Measurements from ENCODE around the gene MACF1.

MACF1 gene

DNA sequence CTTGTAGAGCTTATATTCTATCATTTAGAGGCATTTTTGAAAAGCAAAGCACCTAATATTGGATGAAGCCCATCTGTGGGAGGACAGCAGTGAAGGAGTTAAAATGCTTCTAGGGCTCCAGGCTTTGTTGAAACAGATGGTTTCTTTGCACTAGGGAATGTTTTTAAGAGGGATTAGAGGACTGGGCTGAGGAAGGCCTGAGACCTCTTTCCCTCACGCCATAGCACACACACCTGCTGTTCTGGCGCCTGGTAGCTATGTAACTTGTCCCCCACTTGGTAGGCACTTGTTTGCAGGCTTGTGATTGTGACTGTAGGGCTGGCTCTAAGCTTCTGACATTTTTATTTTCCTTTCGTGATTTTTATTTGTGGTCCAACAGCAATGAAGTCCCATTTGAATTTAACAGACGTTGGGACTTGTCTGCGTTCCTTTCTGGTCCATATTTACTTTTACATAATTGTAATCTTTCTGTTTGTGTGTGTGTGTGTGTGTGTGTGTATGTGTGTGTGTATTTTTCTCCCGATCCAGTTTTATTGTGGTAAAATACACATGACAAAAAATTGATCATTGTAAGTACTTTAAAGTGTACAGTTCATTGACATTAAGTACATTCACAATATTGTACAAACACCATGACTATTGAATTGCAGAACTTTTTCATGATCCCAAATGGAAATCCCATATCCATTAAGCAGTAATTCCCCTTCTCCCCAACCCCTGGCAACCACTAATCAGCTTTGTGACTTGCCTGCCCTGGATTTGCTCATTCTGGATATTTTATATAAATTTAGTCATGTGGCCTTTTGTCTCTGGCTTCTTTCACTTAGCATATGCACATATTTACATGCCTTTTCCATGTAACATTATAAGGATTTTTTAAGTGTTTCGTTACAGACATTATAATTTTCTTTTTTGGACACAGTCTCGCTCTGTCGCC is 33.5 kb upstream of the MACF1 start:
- DNase-seq (ENCODE audit: low spot score) = no peak
- Histone ChIP-seq H3K27ac (no peak overlapping the region), H3K4me3 (no peak overlapping the region)
- TF ChIP-seq, protein P1, sequence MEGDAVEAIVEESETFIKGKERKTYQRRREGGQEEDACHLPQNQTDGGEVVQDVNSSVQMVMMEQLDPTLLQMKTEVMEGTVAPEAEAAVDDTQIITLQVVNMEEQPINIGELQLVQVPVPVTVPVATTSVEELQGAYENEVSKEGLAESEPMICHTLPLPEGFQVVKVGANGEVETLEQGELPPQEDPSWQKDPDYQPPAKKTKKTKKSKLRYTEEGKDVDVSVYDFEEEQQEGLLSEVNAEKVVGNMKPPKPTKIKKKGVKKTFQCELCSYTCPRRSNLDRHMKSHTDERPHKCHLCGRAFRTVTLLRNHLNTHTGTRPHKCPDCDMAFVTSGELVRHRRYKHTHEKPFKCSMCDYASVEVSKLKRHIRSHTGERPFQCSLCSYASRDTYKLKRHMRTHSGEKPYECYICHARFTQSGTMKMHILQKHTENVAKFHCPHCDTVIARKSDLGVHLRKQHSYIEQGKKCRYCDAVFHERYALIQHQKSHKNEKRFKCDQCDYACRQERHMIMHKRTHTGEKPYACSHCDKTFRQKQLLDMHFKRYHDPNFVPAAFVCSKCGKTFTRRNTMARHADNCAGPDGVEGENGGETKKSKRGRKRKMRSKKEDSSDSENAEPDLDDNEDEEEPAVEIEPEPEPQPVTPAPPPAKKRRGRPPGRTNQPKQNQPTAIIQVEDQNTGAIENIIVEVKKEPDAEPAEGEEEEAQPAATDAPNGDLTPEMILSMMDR (IDR thresholded peaks at IDR 0.05) = no peak

DNA sequence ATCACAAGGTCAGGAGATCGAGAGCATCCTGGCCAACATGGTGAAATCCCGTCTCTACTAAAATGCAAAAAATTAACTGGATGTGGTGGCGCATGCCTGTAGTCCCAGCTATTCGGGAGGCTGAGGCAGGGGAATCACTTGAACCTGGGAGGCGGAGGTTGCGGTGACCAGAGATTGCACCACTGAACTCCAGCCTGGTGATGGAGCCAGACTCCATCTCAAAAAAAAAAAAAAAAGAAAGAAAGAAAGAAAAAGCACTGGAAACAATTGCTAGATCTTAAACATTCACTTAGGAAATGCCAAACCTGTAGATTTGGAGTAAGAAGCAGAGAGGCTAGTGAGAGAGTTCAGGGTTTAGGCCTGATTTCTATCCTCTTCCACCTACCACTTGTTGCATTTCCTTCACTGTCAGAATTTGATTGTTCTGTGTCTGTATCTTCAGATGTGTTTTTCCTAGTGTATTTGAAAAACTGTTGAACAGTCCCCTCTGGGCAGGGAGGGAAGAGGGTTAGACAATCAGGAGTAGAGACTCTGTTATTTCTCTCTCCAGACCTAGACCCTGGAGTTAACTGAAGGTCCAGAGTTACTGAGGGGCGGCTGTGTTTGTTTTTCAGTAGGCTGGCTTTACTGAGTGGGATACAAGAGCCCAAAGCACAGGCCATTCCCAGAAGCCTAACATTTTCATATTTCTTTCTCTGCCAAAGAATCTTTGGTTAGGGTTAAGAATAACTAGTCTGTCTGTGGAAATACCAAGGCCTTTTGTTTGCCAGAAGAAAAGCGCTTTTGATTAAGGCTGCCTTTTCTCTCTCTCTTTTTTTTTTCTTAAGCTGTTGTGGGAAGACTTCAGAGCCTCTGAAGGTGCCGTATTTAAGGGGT is 31.1 kb upstream of the MACF1 start:
- Histone ChIP-seq H3K27ac (peak overlapping the region; percentile 60 to 77), H3K4me3 (peak overlapping the region; percentile 1)
- DNase-seq (ENCODE audit: low spot score) = no peak
- TF ChIP-seq, protein P1 (IDR thresholded peaks at IDR 0.05) = no peak

DNA sequence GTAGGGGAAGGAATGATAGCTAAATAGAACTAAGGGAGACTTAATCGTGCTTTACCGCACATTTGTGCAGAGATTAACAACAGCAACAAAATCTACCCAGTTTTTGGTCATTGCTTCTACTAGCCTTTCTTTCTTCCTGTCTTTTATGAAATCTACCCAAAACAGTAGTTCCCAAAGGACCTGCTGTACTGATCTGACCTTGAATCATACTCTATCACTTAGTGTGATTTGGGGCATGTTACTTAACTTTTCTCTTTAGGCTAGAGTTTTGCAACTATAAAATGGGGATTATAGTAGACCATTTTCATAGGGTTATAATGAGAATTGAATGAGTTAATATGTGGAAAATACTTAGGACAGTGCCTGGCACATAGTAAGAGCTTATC is 30.5 kb upstream of the MACF1 start:
- TF ChIP-seq, protein P1 (IDR thresholded peaks at IDR 0.05) = no peak
- H3K4me3 ChIP-seq = peak overlapping the region; percentile 1
- H3K27ac ChIP-seq = peak overlapping the region; percentile 60 to 77
- no peak for DNase-seq (ENCODE audit: low spot score)

DNA sequence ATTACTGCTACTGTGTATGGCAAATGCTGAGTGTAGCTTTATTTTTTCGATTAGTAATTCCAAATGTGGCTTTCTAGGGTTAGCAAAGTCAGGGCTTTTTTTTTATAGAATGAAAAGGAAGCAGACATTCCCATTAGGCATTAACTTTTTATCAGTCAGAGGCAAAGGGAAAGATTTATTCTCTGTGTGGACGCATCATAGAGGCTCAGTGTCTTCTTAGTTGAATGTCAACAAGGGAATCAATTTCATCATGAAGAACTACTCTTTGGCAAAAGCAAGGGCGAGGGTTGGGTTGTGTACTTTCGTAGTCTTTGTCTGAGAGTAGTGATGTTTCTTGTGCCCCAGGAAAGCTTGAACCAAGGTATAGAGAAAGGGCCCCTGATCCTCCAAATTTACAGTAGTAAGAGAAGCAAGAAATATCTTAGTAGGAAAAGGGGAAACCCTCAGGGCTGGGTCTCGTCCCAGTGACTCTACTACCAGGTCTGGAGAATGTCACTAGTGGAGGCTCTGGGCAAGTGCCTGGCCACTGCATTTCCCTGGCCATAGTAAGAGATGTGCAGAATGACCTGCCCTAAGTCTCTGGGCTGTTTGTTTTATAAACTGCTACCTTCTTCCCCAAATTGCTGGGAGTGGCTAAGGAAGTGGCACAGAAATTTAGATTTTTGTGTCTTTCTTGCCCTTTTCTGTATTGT is 30.0 kb upstream of the MACF1 start:
- TF ChIP-seq, protein P1 (IDR thresholded peaks at IDR 0.05) = no peak
- H3K27ac ChIP-seq = peak overlapping the region; percentile 60 to 77
- peak overlapping the region; percentile 1 for H3K4me3 ChIP-seq
- DNase-seq (ENCODE audit: low spot score) = no peak

DNA sequence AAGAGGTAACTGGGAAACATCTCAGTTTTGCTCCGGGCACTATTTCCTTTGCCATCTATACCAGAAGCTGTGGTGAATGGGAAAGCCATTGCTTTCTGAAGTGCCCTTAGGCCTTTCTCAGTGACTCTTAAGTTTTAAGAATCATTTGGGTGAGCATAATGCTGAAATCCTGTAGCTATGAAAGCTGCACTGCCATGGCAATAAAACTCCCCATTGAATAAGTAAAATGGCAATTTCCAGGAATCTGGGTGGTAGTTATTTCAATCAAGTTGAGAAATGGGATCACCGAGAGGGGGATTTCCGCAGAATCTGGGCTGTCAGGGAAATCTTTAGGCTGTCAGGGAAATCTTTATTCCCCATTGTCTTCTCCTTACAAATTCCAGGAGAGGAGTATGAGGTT is 26.8 kb upstream of the MACF1 start:
- TF ChIP-seq, protein P1 (IDR thresholded peaks at IDR 0.05) = no peak
- Histone ChIP-seq H3K4me3 (no peak overlapping the region), H3K27ac (peak overlapping the region in 1 of 2 donors; percentile 1)
- DNase-seq (ENCODE audit: low spot score) = no peak

DNA sequence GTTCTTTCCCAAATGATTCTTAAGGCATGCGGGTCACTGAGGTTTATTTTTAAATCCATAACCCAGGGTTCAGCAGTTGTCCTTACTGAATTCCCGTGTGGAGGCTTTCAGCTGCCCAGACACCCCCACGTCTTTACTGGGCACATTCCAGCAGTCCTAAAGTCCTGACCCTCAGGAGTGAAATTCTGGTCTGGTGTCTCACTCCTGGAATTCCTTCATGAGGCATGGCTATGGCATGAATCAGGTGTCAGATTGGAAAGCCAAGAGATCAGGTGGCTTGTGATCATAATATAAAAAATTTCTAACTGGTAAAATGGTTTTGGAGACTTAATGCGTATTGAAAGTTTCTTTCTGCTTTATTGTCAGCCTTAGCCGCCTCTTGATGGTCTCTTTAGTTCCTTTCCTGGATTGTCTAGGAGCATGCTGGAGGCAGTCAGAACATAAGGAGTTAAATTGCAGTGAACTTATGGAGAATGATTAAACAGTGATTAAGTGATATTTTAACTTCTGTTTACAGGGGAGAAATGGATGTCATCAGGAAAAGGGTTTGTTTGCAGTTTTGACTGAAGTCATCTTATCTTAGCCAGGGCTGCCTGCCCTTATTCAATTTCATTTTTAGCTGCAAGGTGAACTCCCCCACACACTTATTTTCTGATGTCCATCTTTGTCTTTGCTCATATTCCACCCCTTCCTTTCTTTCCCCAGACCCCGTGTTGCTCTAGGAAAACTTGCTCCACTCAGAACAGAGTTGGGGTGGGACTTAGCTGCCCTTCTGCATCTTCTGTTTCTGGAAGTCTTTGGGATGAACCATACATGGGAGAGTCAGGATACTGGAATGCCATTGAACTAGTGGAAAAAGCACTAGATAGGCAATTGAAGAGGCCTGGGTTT is 25.7 kb upstream of the MACF1 start:
- DNase-seq (ENCODE audit: low spot score) = no peak
- Histone ChIP-seq H3K27ac (peak overlapping the region; percentile 27 to 71), H3K4me3 (no peak overlapping the region)

More for the DNA sequence above, 25.7 kb upstream of the MACF1 start:
- TF ChIP-seq, protein P1 (IDR thresholded peaks at IDR 0.05) = no peak
